ENCODE results near the gene C16orf54. TPM values are rescaled to one million over a fixed set of nuclear protein-coding genes. Genes with fewer than 3 reads are reported as not detected.

The C16orf54 gene
- total and polyA plus RNA-seq, 9 of the 15 experiments (the other 6 are each of a cell fraction or from before 2014, with no cell fraction given) = 0.09 TPM; not detected in 8

GRCh38 chr16:29745853-29746345, at the start of gene C16orf54 (continued):
- no peak for TF ChIP-seq ATF6 (CRISPR knock-in tag; IDR thresholded peaks at IDR 0.05)

GRCh38 chr16:29794231-29794710, 48.5 kb upstream of the C16orf54 start:
- peaks cover 74% of the 10 kb centered on the region for H3K36me3 ChIP-seq (ENCODE audit: control insufficient read depth, insufficient read depth, low read length)
- no peak for ATAC-seq
- peaks cover 76% of the 10 kb centered on the region for H3K79me2 ChIP-seq (ENCODE audit: control insufficient read depth, insufficient read depth, low read length)
- H3K4me2 ChIP-seq (ENCODE audit: insufficient read depth, low read length) = no peak overlapping the region
- H3K4me3 ChIP-seq = no peak overlapping the region
- no peak for TF ChIP-seq CTCFL (IDR thresholded peaks at IDR 0.05; ENCODE audit: borderline replicate concordance, insufficient read depth, low read depth, low read length, poor library complexity, severe bottlenecking)
- 0 out of 2 replicates have a peak, but pooled peaks have one; percentile 19 for TF ChIP-seq RBFOX2 (IDR thresholded peaks at IDR 0.05; ENCODE audit: low read depth, low read length)
- peak; percentile 79 for TF ChIP-seq ZKSCAN1 (IDR thresholded peaks at IDR 0.05; ENCODE audit: low read depth, low read length)
- peak; percentile 62 for TF ChIP-seq RBM25 (IDR thresholded peaks at IDR 0.05; ENCODE audit: low read depth, low read length, severe bottlenecking)
- CTCF ChIA-PET (ENCODE audit: low intra/inter-chr PET ratio) = no interaction called here
- POLR2A ChIA-PET = interaction anchor here (0.5 to 7.1 kb wide), 4 partner anchors 8 to 26 kb away, joined by 3 to 114 read pairs (median 3); no protein-coding TSS in a partner anchor
- DNase-seq (ENCODE audit: extremely low read depth in 1 of 4, low spot score in 3 of 4) = no peak
- peaks cover 14 to 17% of the 10 kb centered on the region in 2 experiments for H3K4me1 ChIP-seq (replicated peaks in 1 of 2; ENCODE audit: control insufficient read depth in 2 of 2, insufficient read depth in 2 of 2, low read length in 2 of 2)
- intact Hi-C loops (cut with micrococcal nuclease) (no loop called here), in situ Hi-C loops (cut with MboI) (no loop called here)
- WGBS (ENCODE audit: insufficient coverage, low coverage, missing lambda C conversion rate) = 91% methylated on average over 3 of the region's 3 CpGs
- no peak overlapping the region for H2AFZ ChIP-seq (ENCODE audit: low read depth, low read length)
- no peak for FAIRE-seq
- no peak overlapping the region for H3K27ac ChIP-seq (ENCODE audit: extremely low read depth, low read depth, low read length)
- no peaks in the 10 kb centered on the region for H3K9me3 ChIP-seq (replicated peaks; ENCODE audit: control insufficient read depth, insufficient read depth, low read depth, low read length)
- no TSS peak for BruUV-seq (replicated peaks)
- no peaks in the 10 kb centered on the region for H3K27me3 ChIP-seq (ENCODE audit: control insufficient read depth in 2 of 2, insufficient read depth in 2 of 2, low read length in 2 of 2)
- no peak overlapping the region for H3K9ac ChIP-seq (ENCODE audit: insufficient read depth in 1 of 2, low read depth in 2 of 2, low read length in 2 of 2)
- H4K20me1 ChIP-seq (replicated peaks; ENCODE audit: control insufficient read depth, insufficient read depth, low read length) = peaks cover 10% of the 10 kb centered on the region; the same call in 1 of the 2 replicates
- no peaks in the 10 kb centered on the region for H3K9me1 ChIP-seq (ENCODE audit: control insufficient read depth, insufficient read depth, low read length)
